Measurements from ENCODE around the gene SCN2A. TPM values are rescaled to one million over a fixed set of nuclear protein-coding genes. Genes with fewer than 3 reads are reported as not detected.
A peak's percentile ranks its signal among the peaks of the same experiment; 100 is the strongest.

The SCN2A gene
- total RNA-seq, 1 experiment from 2014 or later = 0.24 TPM

- no peak overlapping the region for H4K91ac ChIP-seq (ENCODE audit: insufficient read length, low read depth, low read length)
- H3K27ac ChIP-seq (ENCODE audit: insufficient read length, low read depth, low read length) = no peak overlapping the region
- no peak overlapping the region for H4K5ac ChIP-seq (ENCODE audit: insufficient read length, low read depth, low read length)
- H3K36me3 Mint-ChIP-seq (ENCODE audit: insufficient read depth in 1 of 3, low read depth in 3 of 3) = peaks cover 0 to 4% (median 0%) of the 10 kb centered on the region in 3 experiments; a peak in 2 of 7 replicates
- H3K9ac ChIP-seq (ENCODE audit: extremely low read depth, insufficient read length, low read length) = no peak overlapping the region
- H3K27me3 Mint-ChIP-seq (ENCODE audit: low read depth) = no peaks in the 10 kb centered on the region
- no peaks in the 10 kb centered on the region for H3K79me2 ChIP-seq (ENCODE audit: insufficient read depth, low read length)
- H2BK15ac ChIP-seq (ENCODE audit: low read depth, low read length) = no peak overlapping the region
- no peak overlapping the region for H2BK20ac ChIP-seq (ENCODE audit: low read depth, low read length, poor library complexity, severe bottlenecking)
- H2AK5ac ChIP-seq (ENCODE audit: insufficient read length, low read length) = no peak overlapping the region
- H2AFZ ChIP-seq (ENCODE audit: low read length) = no peak overlapping the region
- H2BK12ac ChIP-seq (ENCODE audit: insufficient read length, low read depth, low read length) = no peak overlapping the region
- no peak overlapping the region for H4K8ac ChIP-seq (replicated peaks; ENCODE audit: insufficient read length, low read depth, low read length)
- H2BK120ac ChIP-seq (ENCODE audit: low read depth, low read length, poor library complexity, severe bottlenecking) = no peak overlapping the region
- peaks cover 20 to 22% of the 10 kb centered on the region in 2 experiments for H3K4me1 Mint-ChIP-seq
- H3K9me3 ChIP-seq (ENCODE audit: control insufficient read depth, low read depth, low read length) = no peaks in the 10 kb centered on the region
- no peak overlapping the region for H3K56ac ChIP-seq (ENCODE audit: insufficient read length, low read depth, low read length)
- H3K9me3 Mint-ChIP-seq = peaks cover 0 to 6% of the 10 kb centered on the region in 2 experiments; a peak in 4 of 5 replicates
- no peak overlapping the region for H3K4me3 Mint-ChIP-seq
- H3K4me1 ChIP-seq (ENCODE audit: insufficient read depth, low read length) = peaks cover 3% of the 10 kb centered on the region; the same call in 1 of the 2 replicates
- no peak for TF ChIP-seq CTCF (conservative IDR thresholded peaks at IDR 0.05)
- DNase-seq = no peak
- H3K4me2 ChIP-seq (ENCODE audit: insufficient read depth, insufficient read length, low read length) = no peak overlapping the region
- H3K23ac ChIP-seq (ENCODE audit: insufficient read length, low read depth, low read length) = no peak overlapping the region
- no peak overlapping the region for H3K14ac ChIP-seq (ENCODE audit: insufficient read depth, low read length)
- H3K27me3 ChIP-seq (ENCODE audit: insufficient read depth, low read length) = no peaks in the 10 kb centered on the region
- H3K18ac ChIP-seq (ENCODE audit: insufficient read length, low read depth, low read length) = no peak overlapping the region
- no CpG with 5 or more reads among the region's 3 CpGs for WGBS (ENCODE audit: extremely low coverage, insufficient read length, low lambda C conversion rate)
- no peak overlapping the region for H2BK5ac ChIP-seq (ENCODE audit: insufficient read length, low read length)
- H3K23me2 ChIP-seq (ENCODE audit: insufficient read length, low read depth, low read length, poor library complexity, severe bottlenecking) = no peaks in the 10 kb centered on the region
- no peaks in the 10 kb centered on the region for H4K20me1 ChIP-seq (ENCODE audit: control insufficient read depth, insufficient read depth, insufficient read length)
- H3K4ac ChIP-seq (ENCODE audit: low read depth, low read length) = no peak overlapping the region
- H3T11ph ChIP-seq (ENCODE audit: low read length) = no peak overlapping the region
- no peaks in the 10 kb centered on the region for H3K79me1 ChIP-seq (ENCODE audit: insufficient read depth, low read depth, low read length, poor library complexity, severe bottlenecking)
- H3K27ac Mint-ChIP-seq = 0 out of 7 replicates have a peak overlapping the region, but pooled peaks of 1 of the 3 experiments have one; percentile 34
Observed at GRCh38 chr2:165408186-165408585, 169.0 kb downstream of the SCN2A start.

Measured in H9 (cell line).